Activated CD8-positive, alpha-beta memory T cell treated with anti-CD3 and anti-CD28 coated beads for 24 hours (primary cell): ENCODE results near the gene TEKT5.
"Not testable (repeated sequence)": the region's sequence is repeated elsewhere in the genome, so short reads cannot be mapped to it uniquely, and the experiment has no call there.

Source experiments
- DNase-seq: peaks from one replicate; pipeline ENCODE4 v3.0.0-alpha.2; 2020

Gene TEKT5

GRCh38 chr16:10657925-10658324 is 36.8 kb downstream of the TEKT5 start:
- DNase-seq = no peak

- no peak for DNase-seq
Measured at GRCh38 chr16:10656618-10657017, 38.1 kb downstream of the TEKT5 start.

- DNase-seq = no peak
Measured at GRCh38 chr16:10655415-10655977, 39.2 kb downstream of the TEKT5 start.

GRCh38 chr16:10654592-10655414 is 39.9 kb downstream of the TEKT5 start:
- DNase-seq = no peak

GRCh38 chr16:10652730-10653590 is 41.8 kb downstream of the TEKT5 start:
- DNase-seq = no peak

GRCh38 chr16:10649098-10649497 is 45.6 kb downstream of the TEKT5 start:
- DNase-seq = not testable (repeated sequence)

GRCh38 chr16:10647721-10648296 is 46.9 kb downstream of the TEKT5 start:
- no peak for DNase-seq

- no peak for DNase-seq
Measured at GRCh38 chr16:10647264-10647720, 47.4 kb downstream of the TEKT5 start.

GRCh38 chr16:10646581-10647263 is 48.0 kb downstream of the TEKT5 start:
- no peak for DNase-seq

GRCh38 chr16:10646228-10646580 is 48.5 kb downstream of the TEKT5 start:
- no peak for DNase-seq

GRCh38 chr16:10644092-10644491 is 50.6 kb downstream of the TEKT5 start:
- DNase-seq = no peak

- DNase-seq = no peak
Measured at GRCh38 chr16:10642964-10643363, 51.8 kb downstream of the TEKT5 start.

- DNase-seq = no peak
Measured at GRCh38 chr16:10641953-10642949, 52.5 kb downstream of the TEKT5 start.

- no peak for DNase-seq
Measured at GRCh38 chr16:10641555-10641952, 53.2 kb downstream of the TEKT5 start.

GRCh38 chr16:10640934-10641333 is 53.8 kb downstream of the TEKT5 start:
- DNase-seq = no peak

GRCh38 chr16:10638101-10638500 is 56.6 kb downstream of the TEKT5 start:
- DNase-seq = no peak

- no peak for DNase-seq
Measured at GRCh38 chr16:10637337-10638037, 57.2 kb downstream of the TEKT5 start.

- DNase-seq = no peak
Measured at GRCh38 chr16:10635365-10636021, 59.2 kb downstream of the TEKT5 start.

GRCh38 chr16:10633429-10633828 is 61.3 kb downstream of the TEKT5 start:
- not testable (repeated sequence) for DNase-seq

GRCh38 chr16:10631886-10632285 is 62.8 kb downstream of the TEKT5 start:
- no peak for DNase-seq
